ENCODE measurements around the gene EMD.
"Not testable (repeated sequence)": the region's sequence is repeated elsewhere in the genome, so short reads cannot be mapped to it uniquely, and the experiment has no call there.

Gene EMD

DNA sequence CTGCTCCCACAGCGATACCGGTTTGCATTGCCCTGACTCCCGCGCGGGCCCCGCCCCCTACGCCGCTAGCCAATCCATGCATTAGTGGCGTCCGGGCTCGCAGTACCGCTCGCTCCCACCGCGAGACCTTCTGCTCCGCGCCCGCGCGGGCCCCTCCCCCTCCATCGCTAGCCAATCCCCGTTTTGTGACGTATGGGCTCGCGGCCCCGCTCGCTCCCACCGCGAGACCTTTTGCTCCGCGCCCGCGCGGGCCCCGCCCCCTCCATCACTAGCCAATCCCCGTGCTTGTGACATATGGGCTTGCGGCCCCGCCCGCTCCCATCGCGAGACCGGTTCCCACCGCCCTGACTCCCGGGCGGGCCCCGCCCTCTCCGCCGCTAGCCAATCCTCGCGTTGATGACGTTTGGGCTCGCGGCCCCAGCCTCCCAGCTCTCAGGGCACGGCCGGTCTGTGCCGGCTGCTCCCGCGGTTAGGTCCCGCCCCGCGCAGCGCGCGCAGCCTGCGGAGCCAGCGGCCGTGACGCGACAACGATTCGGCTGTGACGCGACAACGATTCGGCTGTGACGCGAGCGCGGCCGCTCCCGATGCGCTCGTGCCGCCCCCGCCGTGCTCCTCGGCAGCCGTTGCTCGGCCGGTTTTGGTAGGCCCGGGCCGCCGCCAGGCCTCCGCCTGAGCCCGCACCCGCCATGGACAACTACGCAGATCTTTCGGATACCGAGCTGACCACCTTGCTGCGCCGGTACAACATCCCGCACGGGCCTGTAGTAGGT lies at the start of gene EMD:
Gene EMD, plus strand, starts transcription at position 497 of the 770 bp plus-strand sequence. Its CDS starts 190 bp downstream, at position 687.
- ATAC-seq (peak; percentile 89), DNase-seq (peak; percentile 95 to 98)
- Mint-ChIP-seq H3K27ac (peak within 1 kb of the TSS; percentile 92 to 97), H3K27me3 (no peaks in the 10 kb centered on the region), H3K4me3 (peak within 1 kb of the TSS; percentile 90), H3K4me1 (peaks cover 53% of the 10 kb centered on the region), H3K9me3 (no peaks in the 10 kb centered on the region)

DNA sequence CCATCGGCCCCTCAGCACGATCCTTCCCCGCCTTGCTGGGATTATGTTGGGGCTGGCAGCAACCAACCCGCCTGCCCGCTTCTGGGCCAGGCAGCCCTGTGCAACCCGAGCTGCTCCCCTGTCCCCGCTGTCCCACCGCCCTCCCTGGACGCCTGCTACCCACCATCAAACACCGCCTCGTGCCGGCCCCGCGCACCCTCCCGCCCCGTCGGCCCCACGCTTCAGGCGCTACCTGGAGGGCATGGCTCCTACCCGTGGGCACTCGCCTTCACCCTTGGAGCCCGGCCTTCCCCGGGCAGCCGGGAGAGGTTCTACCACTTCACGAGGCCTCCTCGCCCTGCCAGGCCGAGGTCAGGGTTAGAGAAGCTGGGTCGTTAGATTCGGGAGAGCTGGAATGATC lies 46.5 kb upstream of the EMD start:
- Mint-ChIP-seq H3K27me3 (no peaks in the 10 kb centered on the region), H3K27ac (no peak overlapping the region), H3K4me3 (no peak overlapping the region), H3K9me3 (no peaks in the 10 kb centered on the region), H3K4me1 (peaks cover 50% of the 10 kb centered on the region)
- ATAC-seq (peak; percentile 42), DNase-seq (no peak)

DNA sequence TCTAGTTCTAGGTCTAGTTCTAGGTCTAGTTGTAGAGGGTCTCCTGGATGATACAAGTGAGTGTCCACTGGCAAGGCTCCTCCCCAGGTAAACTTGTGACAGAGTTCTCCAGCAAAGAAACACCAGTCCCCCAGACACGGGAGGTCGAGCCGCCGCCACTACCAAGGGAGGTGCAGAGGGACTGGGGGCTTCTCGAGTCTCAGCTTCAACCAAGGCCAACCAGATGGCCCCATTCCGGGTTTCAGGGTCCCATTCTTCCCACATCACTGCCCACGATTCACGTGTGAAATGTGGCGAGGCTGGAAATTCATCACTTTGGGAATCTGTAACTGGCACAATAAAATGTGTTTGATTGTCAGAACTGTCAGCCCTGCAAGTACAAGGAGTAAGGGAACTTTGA lies 46.0 kb upstream of the EMD start:
- DNase-seq (no peak), ATAC-seq (no peak)
- no peaks in the 10 kb centered on the region for H3K27me3 Mint-ChIP-seq
- H3K9me3 Mint-ChIP-seq: no peaks in the 10 kb centered on the region
- H3K4me3 Mint-ChIP-seq: no peak overlapping the region
- no peak overlapping the region for H3K27ac Mint-ChIP-seq
- peaks cover 44% of the 10 kb centered on the region for H3K4me1 Mint-ChIP-seq

DNA sequence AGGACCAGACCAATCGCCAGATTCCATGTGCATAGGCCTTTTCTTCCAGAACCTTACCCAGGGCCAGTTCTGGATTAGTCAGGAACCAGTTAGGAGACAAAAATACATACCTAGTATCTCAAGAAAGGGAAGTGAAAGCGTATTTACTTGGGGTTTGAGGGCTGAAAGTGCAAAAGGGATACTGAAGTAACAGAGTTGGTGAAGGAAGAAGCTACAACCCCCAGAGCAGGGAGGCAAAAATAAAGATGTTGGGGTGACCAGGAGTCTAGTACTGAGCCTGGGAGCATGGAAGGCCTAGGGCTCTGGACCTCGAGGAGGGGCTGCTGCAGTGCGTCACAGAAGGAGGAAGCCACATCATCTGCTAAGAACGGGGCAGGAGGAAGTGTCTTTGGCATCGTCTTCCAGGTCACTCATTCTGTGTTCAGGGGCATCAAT lies 45.2 kb upstream of the EMD start:
- Mint-ChIP-seq H3K27ac (peak overlapping the region; percentile 69 to 83), H3K27me3 (no peaks in the 10 kb centered on the region), H3K4me1 (peaks cover 37% of the 10 kb centered on the region), H3K9me3 (no peaks in the 10 kb centered on the region), H3K4me3 (peak overlapping the region; percentile 67 to 70)
- no peak for ATAC-seq
- DNase-seq: no peak

DNA sequence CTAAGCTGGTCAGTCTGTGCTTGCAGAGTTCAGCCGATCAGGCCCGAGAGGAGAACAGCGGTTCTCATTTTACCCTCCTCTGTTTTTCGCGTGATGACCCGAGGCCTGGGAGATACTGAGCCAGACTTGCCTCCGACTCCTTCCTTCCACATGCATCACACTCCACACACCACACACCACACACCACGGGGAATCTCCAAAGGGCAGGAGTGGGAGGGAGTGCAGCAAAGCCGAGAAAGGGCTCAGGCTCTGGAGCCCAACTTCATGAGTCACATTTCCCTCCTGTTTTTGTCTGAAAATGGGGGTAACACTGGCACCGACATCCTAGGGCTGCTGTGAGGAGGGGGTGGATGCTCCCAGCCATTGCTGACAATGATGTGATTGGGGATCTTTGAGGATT lies 44.6 kb upstream of the EMD start:
- peak overlapping the region in 1 of 2 donors; percentile 42 for H3K27ac Mint-ChIP-seq
- peak in 1 of 2 donors; percentile 38 for DNase-seq
- no peaks in the 10 kb centered on the region for H3K27me3 Mint-ChIP-seq
- peaks cover 36% of the 10 kb centered on the region for H3K4me1 Mint-ChIP-seq
- H3K4me3 Mint-ChIP-seq: peak overlapping the region; percentile 61 to 67
- no peaks in the 10 kb centered on the region for H3K9me3 Mint-ChIP-seq
- ATAC-seq: peak; percentile 77

DNA sequence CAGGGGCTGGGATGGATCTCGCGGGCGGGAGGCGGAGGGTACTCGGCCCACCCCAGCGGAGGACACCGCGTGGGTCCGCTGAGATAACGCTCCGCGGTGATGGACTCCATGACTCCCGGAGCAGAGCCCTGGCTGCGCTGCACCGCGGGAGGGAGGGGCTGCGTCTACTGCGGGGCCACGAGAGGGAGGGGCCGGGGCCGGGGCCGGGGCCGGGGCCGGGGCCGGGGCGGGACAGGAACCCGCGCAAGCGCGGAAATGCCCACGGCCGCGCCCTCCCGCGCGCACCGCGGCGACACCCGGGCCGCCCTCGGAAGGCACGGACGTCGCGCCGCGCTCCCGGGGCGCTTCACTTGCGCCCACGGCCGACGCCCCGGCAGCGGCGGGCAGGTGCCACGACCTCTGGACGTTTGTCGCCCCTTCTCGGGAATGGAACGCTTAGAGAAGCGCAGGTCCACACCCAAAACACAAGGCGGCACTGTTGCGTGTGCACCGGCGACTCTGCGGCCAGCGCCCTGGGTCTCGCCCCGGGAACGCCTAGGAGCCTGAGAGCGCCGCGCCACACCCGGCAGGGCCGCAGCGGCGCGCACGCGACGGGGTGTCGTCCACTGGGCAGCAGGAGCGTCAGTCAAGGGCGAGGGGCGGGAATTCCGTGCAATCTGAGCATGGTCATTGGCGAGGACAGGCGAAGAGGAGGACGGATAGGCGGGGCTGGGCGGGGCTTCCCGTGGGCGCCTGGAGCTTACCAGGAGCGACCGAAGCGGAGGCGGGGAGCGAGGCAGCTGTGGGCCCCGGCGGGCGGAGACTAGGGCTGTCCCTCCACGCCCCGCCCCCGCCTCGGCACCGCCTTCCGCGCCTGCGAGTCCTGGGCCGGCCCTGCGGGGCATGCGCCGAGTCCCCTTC lies 37.4 kb upstream of the EMD start:
- not testable (repeated sequence) for H3K27ac Mint-ChIP-seq, H3K4me1 Mint-ChIP-seq, H3K4me3 Mint-ChIP-seq, DNase-seq, H3K27me3 Mint-ChIP-seq, H3K9me3 Mint-ChIP-seq
- ATAC-seq: peak; percentile 76

DNA sequence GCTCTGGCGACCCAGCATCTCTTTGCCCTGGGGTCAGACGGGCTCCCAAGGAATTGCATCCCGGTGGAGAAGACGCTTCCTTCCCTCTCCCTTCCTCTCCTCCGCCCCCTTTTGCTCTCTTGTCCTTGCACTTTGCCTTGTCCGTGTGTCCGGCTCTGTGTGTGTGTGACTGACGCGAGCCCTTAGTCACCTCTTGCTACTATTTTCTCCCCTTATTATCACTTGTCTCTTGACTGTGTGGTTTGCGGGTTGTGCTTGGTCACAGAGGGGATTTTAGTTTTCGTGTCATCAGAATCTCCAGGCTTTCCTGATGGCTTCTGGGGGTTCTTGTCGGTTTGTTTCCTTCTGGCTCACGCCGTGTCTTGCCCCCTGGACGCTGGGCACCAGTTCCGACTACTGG lies 36.0 kb upstream of the EMD start:
- peaks cover 13% of the 10 kb centered on the region for H3K4me1 Mint-ChIP-seq
- not testable (repeated sequence) for DNase-seq, H3K4me3 Mint-ChIP-seq, H3K9me3 Mint-ChIP-seq, H3K27ac Mint-ChIP-seq, H3K27me3 Mint-ChIP-seq
- ATAC-seq: peak; percentile 43

DNA sequence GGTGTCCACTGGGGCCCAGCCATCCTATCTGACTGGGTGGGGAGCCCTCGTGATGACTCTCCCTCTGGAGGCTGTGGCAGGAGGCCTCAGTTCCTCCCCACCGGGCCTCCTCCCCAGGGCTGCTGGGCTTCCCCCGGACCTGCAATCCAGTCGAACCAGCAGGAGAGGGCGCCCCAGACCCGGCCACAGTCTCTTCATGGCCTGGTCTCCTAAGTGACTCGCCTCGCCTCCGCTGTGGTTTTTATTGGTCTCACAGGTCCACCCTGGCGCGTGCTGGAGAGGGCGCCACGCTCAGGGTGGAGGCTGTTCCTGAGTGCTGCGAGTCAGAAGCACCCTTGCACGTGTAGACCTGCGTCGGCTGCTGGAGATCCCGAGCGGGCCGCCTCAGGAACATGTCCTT lies 35.5 kb upstream of the EMD start:
- not testable (repeated sequence) for H3K4me3 Mint-ChIP-seq, H3K9me3 Mint-ChIP-seq, DNase-seq, H3K27ac Mint-ChIP-seq, H3K27me3 Mint-ChIP-seq
- peaks cover 17% of the 10 kb centered on the region for H3K4me1 Mint-ChIP-seq
- ATAC-seq: peak; percentile 55

DNA sequence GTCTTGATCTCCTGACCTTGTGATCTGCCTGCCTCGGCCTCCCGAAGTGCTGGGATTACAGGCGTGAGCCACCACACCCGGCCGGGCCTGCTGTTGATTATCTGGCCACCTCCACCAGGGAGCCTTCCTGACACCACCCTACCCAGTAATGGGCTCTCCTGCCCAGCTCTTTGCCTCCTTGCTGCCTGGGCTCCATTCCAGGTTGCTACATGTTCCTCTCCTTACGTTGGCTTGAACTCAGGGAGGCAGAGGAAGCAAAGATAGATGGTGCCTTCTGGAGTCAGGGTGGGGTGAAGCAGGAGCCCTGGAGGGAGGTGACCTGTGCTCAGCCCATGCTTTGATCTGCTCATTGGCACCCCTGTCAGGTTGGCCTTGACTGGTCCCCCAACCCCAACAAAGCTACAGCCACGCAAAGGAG lies 31.0 kb upstream of the EMD start:
- Mint-ChIP-seq H3K27me3 (no peaks in the 10 kb centered on the region), H3K4me3 (no peak overlapping the region)

DNA sequence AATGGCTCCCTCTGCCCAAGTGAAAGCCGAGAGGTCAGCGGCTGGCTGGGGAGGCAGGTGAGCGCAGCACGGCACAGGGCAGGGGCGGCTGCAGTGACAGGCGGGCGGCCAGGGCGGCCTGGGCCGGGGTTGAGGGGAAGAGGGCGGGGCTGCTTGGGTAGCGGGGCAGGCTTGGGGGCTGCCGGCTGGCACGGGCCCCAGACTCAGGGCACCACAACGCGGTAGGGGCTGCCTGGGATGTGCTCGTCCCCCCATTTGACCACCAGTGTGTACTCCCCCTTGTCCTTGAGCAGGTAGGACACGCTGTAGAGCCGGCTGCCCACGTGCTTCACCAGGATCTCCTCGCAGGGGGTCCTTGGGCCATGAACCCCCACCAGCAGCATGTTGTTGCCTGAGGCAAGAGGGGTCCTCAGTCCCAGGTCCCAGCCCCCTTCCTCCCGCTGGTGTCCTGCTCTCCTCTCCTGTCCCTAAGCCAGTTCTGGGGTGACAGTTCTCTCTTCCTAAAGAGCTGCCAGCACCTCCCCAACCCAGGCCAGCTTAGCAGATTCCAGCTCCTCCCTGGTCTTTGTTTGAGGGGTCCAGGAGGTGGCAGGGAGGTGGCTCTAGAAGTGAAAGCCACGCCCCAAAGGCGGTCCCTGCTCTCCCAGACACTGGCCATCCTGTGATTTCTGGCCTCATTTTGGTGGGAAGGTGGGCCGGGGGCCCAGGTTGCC lies 30.3 kb upstream of the EMD start:
- H3K27ac Mint-ChIP-seq: peak overlapping the region; percentile 5 to 88
- ATAC-seq (no peak), DNase-seq (no peak)
- no peaks in the 10 kb centered on the region for H3K9me3 Mint-ChIP-seq
- H3K4me3 Mint-ChIP-seq: no peak overlapping the region
- no peaks in the 10 kb centered on the region for H3K27me3 Mint-ChIP-seq
- peaks cover 68% of the 10 kb centered on the region for H3K4me1 Mint-ChIP-seq

More for the DNA sequence above, 31.0 kb upstream of the EMD start:
- peaks cover 61% of the 10 kb centered on the region for H3K4me1 Mint-ChIP-seq
- no peak for ATAC-seq
- peak overlapping the region in 1 of 2 donors; percentile 48 for H3K27ac Mint-ChIP-seq
- no peaks in the 10 kb centered on the region for H3K9me3 Mint-ChIP-seq
- DNase-seq: no peak

DNA sequence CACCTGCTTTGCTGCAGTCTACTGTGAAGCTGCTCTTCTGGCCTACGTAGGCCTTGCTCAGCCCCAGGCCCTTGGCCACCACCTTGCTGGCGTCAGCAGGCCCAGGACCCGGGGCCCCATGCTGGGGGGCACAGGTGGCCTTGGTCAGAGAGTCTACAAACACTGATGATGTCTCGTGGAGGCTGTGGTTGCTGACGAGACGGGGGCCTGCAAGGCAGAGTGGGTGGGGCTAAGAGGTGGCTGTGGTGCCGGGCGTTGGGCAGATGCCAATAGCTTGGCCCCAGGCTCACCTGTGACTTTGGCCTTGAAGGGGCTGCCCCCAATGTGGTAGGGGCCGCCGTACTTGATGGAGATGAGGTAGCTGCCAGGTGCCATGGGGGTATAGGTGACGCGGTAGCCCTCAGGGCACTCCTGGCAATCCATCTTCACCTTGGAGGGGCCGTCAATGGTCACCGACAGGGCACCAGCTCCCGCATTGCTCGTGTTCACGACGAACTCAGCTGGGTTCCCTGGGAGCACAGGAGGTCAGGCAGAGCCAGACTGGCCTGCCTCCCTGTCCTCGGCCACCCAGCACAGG lies 29.6 kb upstream of the EMD start:
- Mint-ChIP-seq H3K4me1 (peaks cover 75% of the 10 kb centered on the region), H3K27me3 (no peaks in the 10 kb centered on the region), H3K9me3 (no peaks in the 10 kb centered on the region), H3K27ac (peak overlapping the region; percentile 5 to 88), H3K4me3 (no peak overlapping the region)
- DNase-seq (no peak), ATAC-seq (no peak)

DNA sequence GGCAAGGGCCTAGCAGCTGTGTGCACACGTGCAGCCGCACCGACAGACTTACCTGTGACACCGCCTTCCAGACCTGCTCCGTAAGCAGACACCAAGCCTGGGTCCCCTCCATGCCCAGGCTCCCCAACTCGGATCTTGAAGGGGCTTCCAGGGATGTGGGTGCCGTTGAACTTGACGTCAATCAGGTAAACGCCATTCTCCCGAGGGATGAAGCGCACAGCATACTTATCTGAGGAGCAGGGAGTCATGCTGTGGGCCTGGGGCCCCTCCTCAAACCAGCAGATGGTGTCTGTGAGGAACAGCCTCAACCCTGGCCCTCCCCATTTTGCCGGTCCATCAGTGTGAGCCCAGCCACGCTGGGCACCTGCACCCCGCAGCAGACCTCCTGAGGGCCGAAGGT lies 29.1 kb upstream of the EMD start:
- Mint-ChIP-seq H3K27ac (peak overlapping the region in 1 of 2 donors; percentile 6), H3K27me3 (no peaks in the 10 kb centered on the region), H3K9me3 (no peaks in the 10 kb centered on the region), H3K4me3 (no peak overlapping the region), H3K4me1 (peaks cover 77% of the 10 kb centered on the region)
- DNase-seq (no peak), ATAC-seq (no peak)

DNA sequence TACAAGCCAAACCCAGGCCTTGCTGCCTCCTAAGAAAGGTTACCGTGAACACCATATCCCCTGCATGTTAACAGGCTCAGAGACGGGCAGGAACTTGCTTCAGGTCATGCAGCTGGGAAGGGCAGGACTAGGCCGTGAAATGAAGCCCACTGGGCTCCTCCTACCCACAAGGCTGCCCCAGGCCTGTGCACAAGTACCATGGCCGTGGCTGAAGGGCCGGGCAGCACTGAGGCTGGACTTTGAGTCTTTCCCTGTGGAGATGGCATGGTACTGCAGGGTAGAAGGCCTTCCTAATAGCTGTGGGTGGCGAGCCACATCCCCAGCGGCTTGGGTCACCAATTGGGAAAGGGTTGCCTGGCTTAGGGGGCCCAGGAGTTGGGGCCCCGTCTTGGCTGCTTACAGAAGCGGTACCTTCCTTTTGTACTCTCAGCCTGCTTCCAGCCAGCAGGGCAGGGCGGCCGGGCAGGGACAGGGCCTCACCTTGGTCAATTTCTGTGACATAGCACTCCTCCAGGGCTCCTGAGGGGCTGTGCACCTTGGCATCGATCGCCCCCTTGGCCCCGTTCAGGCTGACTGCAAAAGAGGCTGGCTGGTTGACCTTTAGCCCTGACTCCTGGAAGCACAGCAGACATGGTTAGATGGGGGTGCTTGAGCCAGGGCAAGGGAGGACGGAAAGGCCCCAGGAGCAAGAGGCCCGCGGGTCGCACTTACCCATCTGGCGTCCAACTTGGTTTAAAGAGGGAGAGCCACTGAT lies 28.5 kb upstream of the EMD start:
- peak overlapping the region; percentile 61 to 69 for H3K27ac Mint-ChIP-seq
- H3K4me1 Mint-ChIP-seq: peaks cover 82% of the 10 kb centered on the region
- H3K27me3 Mint-ChIP-seq: no peaks in the 10 kb centered on the region
- no peaks in the 10 kb centered on the region for H3K9me3 Mint-ChIP-seq
- DNase-seq: no peak
- peak overlapping the region in 1 of 2 donors; percentile 39 for H3K4me3 Mint-ChIP-seq
- no peak for ATAC-seq

DNA sequence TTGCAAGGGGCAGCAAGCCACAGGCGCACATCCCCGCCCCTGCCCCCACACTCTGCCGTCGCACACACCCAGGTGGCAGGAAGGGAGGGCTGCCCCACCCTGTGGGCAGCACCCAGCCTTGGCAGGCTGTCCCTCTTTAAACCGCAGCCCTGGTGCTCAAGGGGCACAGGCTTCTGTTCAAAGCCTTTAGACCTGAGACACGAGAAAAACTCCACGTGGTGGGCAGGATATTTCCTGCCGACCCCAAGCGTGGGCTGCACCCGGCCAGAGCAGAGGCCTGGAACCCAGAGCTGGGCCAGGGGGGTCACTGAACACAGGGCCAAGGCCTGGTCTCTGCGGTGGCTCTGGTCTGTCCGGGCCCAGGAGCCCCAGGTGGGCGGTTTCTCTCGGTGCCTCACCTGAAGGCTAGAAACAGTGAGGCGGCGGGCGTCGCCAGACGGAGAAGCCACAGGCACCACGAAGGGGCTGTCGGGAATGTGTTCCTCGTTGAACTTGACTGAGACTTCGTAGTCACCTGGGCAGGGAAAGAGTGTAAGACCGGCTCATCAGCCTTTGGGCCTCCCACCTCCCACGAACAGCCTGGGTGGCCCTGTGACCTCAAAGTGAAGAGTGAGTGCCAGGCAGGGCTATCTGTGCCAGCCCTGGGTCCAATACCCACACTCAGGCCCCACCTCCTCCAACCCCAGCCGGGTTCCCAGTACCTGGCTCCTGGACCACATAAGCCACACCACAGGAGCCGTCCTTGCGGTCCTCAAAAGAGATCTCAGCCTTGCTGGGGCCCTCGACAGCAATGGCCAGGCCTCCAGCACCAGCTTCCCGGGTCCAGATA lies 27.7 kb upstream of the EMD start:
- H3K4me1 Mint-ChIP-seq: peaks cover 89% of the 10 kb centered on the region
- peak overlapping the region; percentile 39 to 44 for H3K4me3 Mint-ChIP-seq
- peak; percentile 16 for ATAC-seq
- DNase-seq: no peak
- H3K27me3 Mint-ChIP-seq: no peaks in the 10 kb centered on the region
- H3K9me3 Mint-ChIP-seq: no peaks in the 10 kb centered on the region
- H3K27ac Mint-ChIP-seq: no peak overlapping the region

Data from stimulated activated naive CD8-positive, alpha-beta T cell treated with anti-CD3 and anti-CD28 coated beads, Interleukin-15, amount 100 ng/mL, for 72 hours (primary cell).